H1 (cell line): ENCODE measurements around the gene GRIP2. TPM values are rescaled to one million over a fixed set of nuclear protein-coding genes. Genes with fewer than 3 reads are reported as not detected.

ENCODE experiments used
- CTCF ChIA-PET: fragments of 300-600 bp; sonication (Branson Sonifier 250); formaldehyde crosslinking; loops from one replicate; lab custom pipeline; 2021; ENCODE audit not compliant: partially characterized antibody; lab: Charles Lee
- POLR2A ChIA-PET: fragments of 300-600 bp; sonication (Branson Sonifier 250); formaldehyde crosslinking; loops from one replicate; lab custom pipeline; 2021; ENCODE audit warnings: inconsistent platforms; ENCODE audit not compliant: partially characterized antibody; lab: Charles Lee
- DNase-seq, 2 experiments: peaks; one replicate each; pipeline versions ENCODE4 v3.0.0 to v3.0.0-alpha.2; 2010 to 2022; ENCODE audit warnings: low spot score in 2 of 2, low read depth in 1 of 2, mixed read lengths in 1 of 2
- FAIRE-seq: peaks from 2 replicates; lab custom pipeline; 2011; peaks lifted over from hg19 to GRCh38; lab: Jason Lieb, UNC
- H2AFZ ChIP-seq: 2 replicates; pipeline ENCODE4 v1.8.1; 2012; ENCODE audit warnings: low read length, inconsistent platforms
- H2AK5ac ChIP-seq: 2 replicates; pipeline ENCODE4 v1.6.1; 2013; ENCODE audit warnings: low read depth, low read length
- H2BK120ac ChIP-seq: replicated peaks from 2 replicates; pipeline ENCODE3; 2013; ENCODE audit warnings: low read depth, low read length, inconsistent platforms
- H2BK12ac ChIP-seq: 2 replicates; pipeline ENCODE4 v1.6.1; 2013; ENCODE audit warnings: low read depth, low read length
- H2BK15ac ChIP-seq: 2 replicates; pipeline ENCODE4 v1.6.1; 2013; ENCODE audit warnings: low read length
- H2BK20ac ChIP-seq: 2 replicates; pipeline ENCODE4 v1.6.1; 2013; ENCODE audit warnings: low read length
- H2BK5ac ChIP-seq: 2 replicates; pipeline ENCODE4 v1.6.1; 2013; ENCODE audit warnings: low read depth, low read length
- H3K14ac ChIP-seq: 2 replicates; pipeline ENCODE4 v1.6.1; 2013; ENCODE audit warnings: inconsistent platforms; ENCODE audit not compliant: insufficient read length
- H3K18ac ChIP-seq: 2 replicates; pipeline ENCODE4 v1.6.1; 2013; ENCODE audit warnings: low read length; ENCODE audit errors: extremely low read depth
- H3K23ac ChIP-seq: 2 replicates; pipeline ENCODE4 v1.6.1; 2013; ENCODE audit warnings: inconsistent platforms; ENCODE audit not compliant: insufficient read length
- H3K23me2 ChIP-seq: 2 replicates; pipeline ENCODE4 v1.6.1; 2013; ENCODE audit warnings: low read depth, low read length
- H3K27ac ChIP-seq: 2 replicates; pipeline ENCODE4 v1.6.1; 2011; ENCODE audit warnings: low read depth, low read length, inconsistent platforms
- H3K27me3 ChIP-seq, 4 experiments: replicated peaks in 1 of 4; 1 replicate in 1 of 4; 2 replicates in 3 of 4; pipeline versions ENCODE4 v1.6.1 to v1.8.1; 2011 to 2013; ENCODE audit warnings: low read length in 3 of 4, mild to moderate bottlenecking in 3 of 4, inconsistent platforms in 2 of 4, mixed read lengths in 2 of 4, moderate library complexity in 1 of 4; ENCODE audit not compliant: control insufficient read depth in 3 of 4, insufficient read depth in 3 of 4; ENCODE audit errors: extremely low read depth in 1 of 4
- H3K36me3 ChIP-seq, 4 experiments: 2 replicates each; pipeline versions ENCODE4 v1.6.1 to v1.8.1; 2011 to 2013; ENCODE audit warnings: mild to moderate bottlenecking in 4 of 4, low read length in 3 of 4, moderate library complexity in 2 of 4, control low read depth in 1 of 4, inconsistent platforms in 1 of 4; ENCODE audit not compliant: insufficient read depth in 4 of 4, control insufficient read depth in 2 of 4
- H3K4ac ChIP-seq: replicated peaks from 2 replicates; pipeline ENCODE3; 2013; ENCODE audit warnings: low read length, low read depth, mixed read lengths, inconsistent platforms; ENCODE audit not compliant: insufficient read length
- H3K4me1 ChIP-seq, 4 experiments: replicated peaks in 1 of 4; 1 replicate in 1 of 4; 2 replicates in 3 of 4; pipeline versions ENCODE4 v1.6.1 to v1.8.1; 2011 to 2013; ENCODE audit warnings: low read length in 3 of 4, inconsistent platforms in 2 of 4, mixed read lengths in 1 of 4; ENCODE audit not compliant: insufficient read depth in 4 of 4, control insufficient read depth in 3 of 4
- H3K4me2 ChIP-seq, 2 experiments: 2 replicates each; pipeline versions ENCODE4 v1.6.1 to v1.8.1; 2011 to 2013; ENCODE audit warnings: low read depth in 2 of 2, low read length in 2 of 2, control low read depth in 1 of 2, inconsistent platforms in 1 of 2, mild to moderate bottlenecking in 1 of 2; ENCODE audit not compliant: insufficient read depth in 1 of 2
- H3K4me3 ChIP-seq, 4 experiments: fragments of 200-600, 300-600 bp in 1 of 4; sonication (generic), shearing (Covaris generic), sonication (Bioruptor Twin) in 1 of 4; 2 replicates each; pipeline versions ENCODE4 v1.5.1 to v1.8.1; 2011 to 2016; ENCODE audit warnings: low read length in 4 of 4, low read depth in 3 of 4, control low read depth in 2 of 4, inconsistent platforms in 2 of 4, mild to moderate bottlenecking in 2 of 4, mixed read lengths in 1 of 4, moderate library complexity in 1 of 4; ENCODE audit not compliant: insufficient read depth in 2 of 4; ENCODE audit errors: extremely low read depth in 1 of 4
- H3K56ac ChIP-seq: replicated peaks from 2 replicates; pipeline ENCODE3; 2013; ENCODE audit warnings: low read depth, mild to moderate bottlenecking, mixed read lengths, low read length, inconsistent platforms; ENCODE audit not compliant: insufficient read length
- H3K79me1 ChIP-seq: 2 replicates; pipeline ENCODE4 v1.6.1; 2013; ENCODE audit warnings: low read depth, low read length, control low read depth
- H3K79me2 ChIP-seq, 2 experiments: 2 replicates each; pipeline versions ENCODE4 v1.6.1 to v1.8.1; 2012 to 2013; ENCODE audit warnings: low read length in 2 of 2, mild to moderate bottlenecking in 2 of 2, inconsistent platforms in 1 of 2; ENCODE audit not compliant: insufficient read depth in 2 of 2, control insufficient read depth in 1 of 2
- H3K9ac ChIP-seq, 4 experiments: replicated peaks in 1 of 4; 1 replicate in 1 of 4; 2 replicates in 3 of 4; pipeline versions ENCODE4 v1.6.1 to v1.8.1; 2011 to 2013; ENCODE audit warnings: low read depth in 3 of 4, low read length in 3 of 4, control low read depth in 2 of 4, mild to moderate bottlenecking in 2 of 4, moderate library complexity in 2 of 4, inconsistent platforms in 1 of 4; ENCODE audit errors: extremely low read depth in 1 of 4
- H3K9me3 ChIP-seq, 2 experiments: 2 replicates each; pipeline versions ENCODE4 v1.6.1 to v1.8.1; 2012 to 2013; ENCODE audit warnings: mild to moderate bottlenecking in 2 of 2, moderate library complexity in 2 of 2, control low read depth in 1 of 2, inconsistent platforms in 1 of 2, low read depth in 1 of 2, low read length in 1 of 2, mixed read lengths in 1 of 2; ENCODE audit not compliant: insufficient read depth in 2 of 2
- H4K20me1 ChIP-seq, 2 experiments: replicated peaks in 1 of 2; 2 replicates each; pipeline versions ENCODE3 to v1.8.1; 2011 to 2013; ENCODE audit warnings: inconsistent platforms in 2 of 2, low read length in 2 of 2, mild to moderate bottlenecking in 1 of 2; ENCODE audit not compliant: insufficient read depth in 2 of 2, control insufficient read depth in 1 of 2
- H4K5ac ChIP-seq: 2 replicates; pipeline ENCODE4 v1.6.1; 2013; ENCODE audit warnings: low read length, low read depth, mixed read lengths, inconsistent platforms; ENCODE audit not compliant: insufficient read length
- H4K8ac ChIP-seq: 2 replicates; pipeline ENCODE4 v1.8.0; 2013; ENCODE audit warnings: mild to moderate bottlenecking, moderate library complexity, low read length, inconsistent platforms; ENCODE audit not compliant: insufficient read depth; ENCODE audit errors: extremely low read depth
- H4K91ac ChIP-seq: replicated peaks from 2 replicates; pipeline ENCODE3; 2013; ENCODE audit warnings: low read length, mixed read lengths, inconsistent platforms; ENCODE audit not compliant: insufficient read length
- GTF2F1 ChIP-seq: IDR thresholded peaks from 2 replicates; pipeline ENCODE4 v1.6.1; 2012; ENCODE audit warnings: low read depth, low read length, improper control_type of control experiment, borderline replicate concordance
- PHF8 ChIP-seq: fragments of 200-600 bp; sonication (generic); conservative IDR thresholded peaks from 2 replicates; pipeline ENCODE4 v1.7.1; 2012; ENCODE audit warnings: low read depth, mild to moderate bottlenecking, inconsistent platforms, low read length, moderate library complexity
- SIN3A ChIP-seq, 2 experiments: IDR thresholded peaks in 1 of 2; conservative IDR thresholded peaks in 1 of 2; 2 replicates each; pipeline ENCODE4 v1.6.1; 2011 to 2012; ENCODE audit warnings: low read length in 2 of 2, improper control_type of control experiment in 1 of 2, low read depth in 1 of 2, mild to moderate bottlenecking in 1 of 2
- SIX5 ChIP-seq: IDR thresholded peaks from 2 replicates; pipeline ENCODE4 v1.6.1; 2011; ENCODE audit warnings: mild to moderate bottlenecking, low read depth, low read length
- WGBS, 2 experiments: shearing (Covaris generic) in 1 of 2; methylation state at CpG; one replicate each; pipeline versions ENCODE4 v1.1.6 to v1.1.7; 2013 to 2015; ENCODE audit warnings: low lambda C conversion rate in 2 of 2, mixed read lengths in 2 of 2, inconsistent platforms in 1 of 2, low coverage in 1 of 2, missing lambda C conversion rate in 1 of 2; ENCODE audit not compliant: insufficient replicate concordance in 2 of 2, insufficient coverage in 1 of 2, insufficient read length in 1 of 2; ENCODE audit errors: extremely low coverage in 1 of 2, missing lambda C conversion rate in 1 of 2; 5-methylcytosine and 5-hydroxymethylcytosine counted together
- polyA plus RNA-seq, 7 experiments: library from polyadenylated mRNA; depleted of rRNA in 3 of 7; stranded (reverse) in 5 of 7; unstranded in 2 of 7; fragments of >200 nt in 5 of 7; fragments of 200-250 nt in 2 of 7; gene quantifications; 1 replicate in 5 of 7; 2 replicates in 1 of 7; 4 replicates in 1 of 7; pipeline versions ENCODE4 v1.2.1 to v1.2.3, GENCODE V29; 2011 to 2013; ENCODE audit warnings: missing spikeins in 2 of 7, mixed read lengths in 2 of 7
- total RNA-seq: library from RNA; stranded (reverse); fragmentation: NEBNext Ultra II Directional; extraction: Animal tissue kit (Norgen Biotek cat#: 25700); gene quantifications from 2 replicates; pipeline ENCODE4 v1.2.1, GENCODE V29; 2021

Gene GRIP2
- total and polyA plus RNA-seq, 2 of the 8 experiments (the other 6 are each of a cell fraction or from before 2014, with no cell fraction given) = 2.5 to 6.4 TPM

GRCh38 chr3:14444380-14444779, 95.8 kb downstream of the GRIP2 start:
- no peak for DNase-seq
- H3K18ac ChIP-seq = no peak overlapping the region
- no peaks in the 10 kb centered on the region; a peak in 1 of 7 replicates for H3K27me3 ChIP-seq
- H3K23ac ChIP-seq = no peak overlapping the region
- no peaks in the 10 kb centered on the region for H3K9me3 ChIP-seq
- peaks cover 0 to 27% of the 10 kb centered on the region in 2 experiments; a peak in 1 of 4 replicates for H3K79me2 ChIP-seq
- H4K91ac ChIP-seq = no peak overlapping the region
- ChIA-PET POLR2A (no interaction called here), CTCF (no interaction called here)
- no peak overlapping the region for H2BK12ac ChIP-seq
- H3K79me1 ChIP-seq = peaks cover 38% of the 10 kb centered on the region
- no peak overlapping the region for H3K56ac ChIP-seq
- no peak overlapping the region for H3K9ac ChIP-seq
- H2AFZ ChIP-seq = no peak overlapping the region
- H3K4ac ChIP-seq = no peak overlapping the region
- H2BK5ac ChIP-seq = no peak overlapping the region
- WGBS, 2 experiments = 93% methylated on average over 6 of the region's 6 CpGs; no CpG with 5 or more reads in 1 of the 2 experiments
- H3K4me3 ChIP-seq = no peak overlapping the region
- H2AK5ac ChIP-seq = no peak overlapping the region
- H3K36me3 ChIP-seq = peaks cover 22 to 50% (median 34%) of the 10 kb centered on the region in 4 experiments
- peaks cover 6% of the 10 kb centered on the region; the same call in 1 of the 2 replicates for H3K23me2 ChIP-seq
- no peak overlapping the region for H2BK15ac ChIP-seq
- H3K4me2 ChIP-seq = no peak overlapping the region
- FAIRE-seq = no peak
- H2BK20ac ChIP-seq = no peak overlapping the region
- peaks cover 5 to 15% (median 9%) of the 10 kb centered on the region in 4 experiments for H3K4me1 ChIP-seq
- peaks cover 12 to 29% of the 10 kb centered on the region in 2 experiments for H4K20me1 ChIP-seq
- H3K27ac ChIP-seq = no peak overlapping the region
- no peak overlapping the region for H4K5ac ChIP-seq
- no peak overlapping the region for H4K8ac ChIP-seq
- no peak overlapping the region for H3K14ac ChIP-seq
- no peak overlapping the region for H2BK120ac ChIP-seq
- TF ChIP-seq PHF8 (no peak), SIX5 (no peak), GTF2F1 (no peak), SIN3A (conservative IDR thresholded peaks at IDR 0.05 in 1 of 2, IDR thresholded peaks at IDR 0.05 in 1 of 2; ENCODE audit: low read depth in 1 of 2, low read length in 2 of 2) (no peak)
